Lung (tissue), 12 donors: ENCODE measurements around the gene CRISPLD2. TPM values are rescaled to one million over a fixed set of nuclear protein-coding genes. Genes with fewer than 3 reads are reported as not detected.

Experiments
- ATAC-seq: fragments of 200-7000 bp; cut with Tn5 transposase; one replicate; pipeline ENCODE4 v1.9.1; 2020; ENCODE audit warnings: moderate number of reproducible peaks; ENCODE audit not compliant: insufficient read depth, low FRiP score
- DNase-seq, 3 donors: peaks; one replicate each; pipeline ENCODE4 v3.0.0-alpha.2; 2013 to 2017
- H3K27ac ChIP-seq, 2 donors: one replicate each; pipeline ENCODE4 v1.5.1; 2013; ENCODE audit warnings: mild to moderate bottlenecking in 2 of 2, moderate library complexity in 2 of 2, control low read depth in 1 of 2, inconsistent platforms in 1 of 2, low read depth in 1 of 2, low read length in 1 of 2
- H3K27me3 ChIP-seq, 3 donors: one replicate each; pipeline ENCODE4 v1.5.1; 2013; ENCODE audit warnings: low read length in 2 of 3; ENCODE audit not compliant: control insufficient read depth in 3 of 3, insufficient read depth in 3 of 3
- H3K36me3 ChIP-seq, 4 donors: one replicate each; pipeline ENCODE4 v1.5.1; 2013; ENCODE audit warnings: low read length in 4 of 4, mild to moderate bottlenecking in 1 of 4, moderate library complexity in 1 of 4; ENCODE audit not compliant: control insufficient read depth in 4 of 4, insufficient read depth in 4 of 4
- H3K4me1 ChIP-seq, 5 donors: one replicate each; pipeline ENCODE4 v1.5.1; 2013; ENCODE audit warnings: low read length in 5 of 5, mild to moderate bottlenecking in 2 of 5, moderate library complexity in 1 of 5; ENCODE audit not compliant: control insufficient read depth in 5 of 5, insufficient read depth in 5 of 5
- H3K4me3 ChIP-seq: one replicate; pipeline ENCODE4 v1.5.1; 2013; ENCODE audit warnings: mild to moderate bottlenecking, control low read depth, moderate library complexity
- H3K9ac ChIP-seq, 2 donors: one replicate each; pipeline ENCODE4 v1.5.1; 2013; ENCODE audit warnings: low read length in 2 of 2, control low read depth in 1 of 2; ENCODE audit not compliant: insufficient read depth in 1 of 2
- H3K9me3 ChIP-seq, 4 donors: one replicate each; pipeline ENCODE4 v1.5.1; 2013; ENCODE audit warnings: low read length in 3 of 4, mild to moderate bottlenecking in 1 of 4, moderate library complexity in 1 of 4; ENCODE audit not compliant: control insufficient read depth in 4 of 4, insufficient read depth in 3 of 4
- CTCF ChIP-seq: IDR thresholded peaks from 2 replicates; pipeline ENCODE4 v1.5.1; 2012; ENCODE audit warnings: mild to moderate bottlenecking; ENCODE audit errors: control extremely low read depth, extremely low read depth
- WGBS, 2 donors: extraction: QIAGEN DNeasy Blood & Tissue Kit; methylation state at CpG; one replicate each; pipeline ENCODE4 v1.1.7; 2013; 5-methylcytosine and 5-hydroxymethylcytosine counted together
- polyA plus RNA-seq, 2 donors: library from polyadenylated mRNA; stranded (reverse); fragments of 200-250 nt; gene quantifications; one replicate each; pipeline ENCODE4 v1.2.1, GENCODE V29; 2013
- total RNA-seq, 2 donors: library from RNA; depleted of rRNA in 1 of 2; stranded (reverse); fragments of >200 nt in 1 of 2; gene quantifications; one replicate each; pipeline ENCODE4 v1.2.1, GENCODE V29; 2014 to 2021
- donor health status: control.
- donor health status: control.
- donor health status: Bipolar disorder and iron deficiency.
- donor health status: healthy.
- donor health status: DM: yes; HTN: yes; CAD: no.

Gene CRISPLD2
- total and polyA plus RNA-seq, 4 donors: 30.3 to 136 (median 42.5) TPM

- peak overlapping the region; percentile 45 to 71 for H3K27ac ChIP-seq
- H3K4me1 ChIP-seq: peaks cover 0 to 38% (median 8%) of the 10 kb centered on the region in 5 donors
- WGBS, 2 donors: 61 to 67% methylated on average over 11 of the region's 11 CpGs
- no peaks in the 10 kb centered on the region for H3K27me3 ChIP-seq
- no peaks in the 10 kb centered on the region for H3K36me3 ChIP-seq
- H3K9me3 ChIP-seq: no peaks in the 10 kb centered on the region
- no peak for ATAC-seq
- H3K9ac ChIP-seq: peak overlapping the region in 1 of 2 donors; percentile 14
- no peak for TF ChIP-seq CTCF
- DNase-seq: no peak
- no peak overlapping the region for H3K4me3 ChIP-seq
Observed at GRCh38 chr16:84833144-84833500, 13.3 kb downstream of the CRISPLD2 start.

DNA sequence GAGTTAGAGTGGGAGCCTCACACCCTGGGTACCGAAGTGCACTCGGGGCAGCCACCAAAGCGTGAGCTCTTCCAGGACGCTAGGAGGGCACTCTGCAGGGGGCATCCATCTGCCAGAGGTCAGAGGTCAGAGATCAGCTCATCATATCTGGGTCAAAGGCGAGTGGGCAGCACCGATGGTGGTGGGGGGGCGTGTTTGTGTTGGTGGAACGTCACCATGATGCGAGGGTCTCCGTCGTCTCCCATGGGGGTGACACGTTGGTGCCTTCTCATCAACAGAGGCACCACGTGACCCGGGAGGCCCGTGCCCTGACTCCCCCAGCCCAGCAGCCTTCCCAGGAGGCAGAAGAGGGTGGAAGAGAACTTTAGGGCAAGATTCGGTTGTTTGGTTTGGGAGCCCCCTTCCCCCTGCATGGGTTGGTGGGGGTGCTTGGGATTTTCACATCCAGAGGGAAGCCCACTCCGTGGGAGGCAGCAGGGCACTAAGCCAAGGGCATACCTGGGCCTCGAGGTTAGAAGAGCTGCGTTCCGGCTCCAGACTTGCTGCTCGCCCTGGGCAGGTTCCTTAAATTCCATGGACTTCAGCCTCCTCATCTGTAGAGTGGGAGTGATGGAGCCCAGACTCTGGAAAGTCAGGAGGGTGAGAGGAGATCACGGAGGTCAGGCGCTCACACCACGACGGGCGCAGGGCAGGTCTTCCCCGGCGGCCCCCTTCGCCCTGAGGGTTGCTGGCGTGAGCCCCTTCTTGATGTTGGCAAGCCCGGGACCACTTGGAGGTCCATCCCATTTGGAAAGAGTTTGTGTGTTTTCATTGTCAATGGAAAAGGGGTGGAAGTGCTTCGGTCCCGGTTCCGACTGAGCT is 14.0 kb downstream of the CRISPLD2 start:
- peak overlapping the region in 1 of 2 donors; percentile 71 for H3K27ac ChIP-seq
- peaks cover 0 to 38% (median 8%) of the 10 kb centered on the region in 5 donors for H3K4me1 ChIP-seq
- no peak for TF ChIP-seq CTCF
- ATAC-seq (no peak), DNase-seq (no peak)
- H3K9ac ChIP-seq: no peak overlapping the region
- WGBS, 2 donors: 81 to 88% methylated on average over 34 of the region's 34 CpGs
- peaks cover 0 to 2% (median 0%) of the 10 kb centered on the region in 4 donors for H3K36me3 ChIP-seq
- no peaks in the 10 kb centered on the region for H3K27me3 ChIP-seq
- H3K4me3 ChIP-seq: no peak overlapping the region
- H3K9me3 ChIP-seq: no peaks in the 10 kb centered on the region

DNA sequence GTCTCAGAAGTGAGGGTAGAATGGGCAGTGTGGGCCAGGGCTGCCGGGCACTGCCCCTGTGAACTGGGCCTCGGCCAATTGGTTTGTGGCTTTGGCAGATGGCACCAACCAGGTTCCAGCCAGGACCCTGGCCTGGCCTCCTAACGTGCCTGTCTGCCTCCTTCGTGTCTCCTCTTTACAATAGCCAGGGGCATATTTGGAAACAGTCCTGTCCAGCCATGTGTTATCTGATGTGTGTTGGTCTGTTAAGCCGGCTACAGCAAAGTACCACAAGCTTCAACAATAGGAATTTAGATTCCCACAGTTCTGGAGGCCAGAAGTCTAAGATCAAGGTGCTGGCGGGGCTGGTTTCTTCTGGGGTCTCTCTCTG is 14.6 kb downstream of the CRISPLD2 start:
- peaks cover 0 to 2% (median 0%) of the 10 kb centered on the region in 4 donors for H3K36me3 ChIP-seq
- H3K9ac ChIP-seq: no peak overlapping the region
- no peaks in the 10 kb centered on the region for H3K27me3 ChIP-seq
- ATAC-seq: no peak
- peak overlapping the region in 1 of 2 donors; percentile 71 for H3K27ac ChIP-seq
- WGBS, 2 donors: 83 to 86% methylated on average over 6 of the region's 6 CpGs
- peaks cover 0 to 32% (median 6%) of the 10 kb centered on the region in 5 donors for H3K4me1 ChIP-seq
- TF ChIP-seq CTCF: no peak
- no peaks in the 10 kb centered on the region for H3K9me3 ChIP-seq
- DNase-seq: no peak
- H3K4me3 ChIP-seq: no peak overlapping the region
